ENCODE data around the gene ERMP1.
"Not testable (repeated sequence)": the region's sequence is repeated elsewhere in the genome, so short reads cannot be mapped to it uniquely, and the experiment has no call there.

The ERMP1 gene

DNA sequence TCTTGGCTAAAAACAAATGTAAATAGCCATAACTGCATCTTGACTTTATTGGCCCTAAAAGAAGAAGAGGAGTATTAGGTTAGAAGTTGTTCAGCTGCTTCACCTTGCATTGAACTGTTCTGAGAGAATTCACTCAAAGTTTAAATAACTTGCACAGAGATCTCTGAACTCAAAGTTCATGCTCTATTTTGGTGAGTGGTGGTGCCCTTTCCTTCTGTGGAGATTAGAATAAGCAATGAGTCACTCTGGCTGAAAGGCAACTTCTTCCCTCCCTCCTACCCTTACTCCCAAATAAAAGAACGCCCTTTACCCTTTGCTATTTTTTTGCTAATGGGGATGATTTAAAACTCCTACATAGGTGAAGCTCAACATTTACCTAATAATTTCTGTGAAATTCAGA is 48.9 kb downstream of the ERMP1 start:
- in situ Hi-C loops (cut with MboI; ENCODE audit: low sequenced_read_pairs), result no loop called here

DNA sequence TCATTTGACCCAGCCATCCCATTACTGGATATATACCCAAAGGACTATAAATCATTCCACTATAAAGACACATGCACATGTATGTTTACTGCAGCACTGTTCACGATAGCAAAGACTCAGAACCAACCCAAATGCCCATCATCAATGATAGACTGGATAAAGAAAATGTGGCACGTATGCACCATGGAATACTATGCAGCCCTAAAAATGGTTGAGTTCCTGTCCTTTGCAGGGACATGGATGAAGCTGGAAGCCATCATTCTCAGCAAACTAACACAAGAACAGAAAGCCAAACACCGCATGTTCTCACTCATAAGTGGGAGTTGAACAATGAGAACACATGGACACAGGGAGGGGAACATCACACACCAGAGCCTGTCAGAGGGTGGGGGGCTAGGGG is 49.5 kb downstream of the ERMP1 start:
- in situ Hi-C loops (cut with MboI; ENCODE audit: low sequenced_read_pairs), result not testable (repeated sequence)

DNA sequence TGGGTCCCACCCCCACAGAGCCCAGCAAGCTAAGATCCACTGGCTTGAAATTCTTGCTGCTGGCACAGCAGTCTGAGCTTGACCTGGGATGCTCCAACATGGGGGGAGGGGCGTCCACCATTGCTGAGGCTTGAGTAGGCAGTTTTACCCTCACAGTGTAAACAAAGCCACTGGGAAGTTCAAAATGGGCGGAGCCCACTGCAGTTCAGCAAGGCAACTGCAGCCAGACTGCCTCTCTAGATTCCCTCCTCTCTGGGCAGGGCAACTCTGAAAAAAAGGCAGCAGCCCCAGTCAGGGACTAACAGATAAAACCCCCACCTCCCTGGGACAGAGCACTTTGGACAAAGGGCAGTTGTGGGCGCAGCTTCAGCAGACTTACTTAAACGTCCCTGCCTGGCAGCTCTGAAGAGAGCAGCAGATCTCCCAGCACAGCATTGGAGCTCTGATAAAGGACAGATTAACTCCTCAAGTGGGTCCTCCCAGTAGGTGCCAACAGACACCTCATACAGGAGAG is 53.2 kb downstream of the ERMP1 start:
- in situ Hi-C loops (cut with MboI; ENCODE audit: low sequenced_read_pairs), result not testable (repeated sequence)

DNA sequence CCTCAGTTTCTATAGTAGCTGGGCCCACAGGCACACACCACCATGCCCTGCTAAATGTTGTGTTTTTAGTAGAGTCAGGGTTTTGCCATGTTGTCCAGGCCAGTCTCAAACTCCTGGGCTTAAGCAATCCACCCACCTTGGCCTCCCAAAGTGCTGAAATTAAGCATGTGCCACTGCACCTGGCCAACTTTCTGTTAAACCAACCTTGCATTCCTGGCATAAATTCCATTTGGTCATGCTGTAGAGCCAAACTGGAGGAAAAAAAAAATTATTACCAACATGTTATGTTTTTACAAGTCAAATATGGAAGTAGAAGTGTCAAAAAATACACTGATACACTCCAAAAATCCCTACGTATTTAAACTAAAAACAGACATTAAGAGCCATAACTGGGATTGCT is 54.1 kb downstream of the ERMP1 start:
- in situ Hi-C loops (cut with MboI; ENCODE audit: low sequenced_read_pairs), result no loop called here

DNA sequence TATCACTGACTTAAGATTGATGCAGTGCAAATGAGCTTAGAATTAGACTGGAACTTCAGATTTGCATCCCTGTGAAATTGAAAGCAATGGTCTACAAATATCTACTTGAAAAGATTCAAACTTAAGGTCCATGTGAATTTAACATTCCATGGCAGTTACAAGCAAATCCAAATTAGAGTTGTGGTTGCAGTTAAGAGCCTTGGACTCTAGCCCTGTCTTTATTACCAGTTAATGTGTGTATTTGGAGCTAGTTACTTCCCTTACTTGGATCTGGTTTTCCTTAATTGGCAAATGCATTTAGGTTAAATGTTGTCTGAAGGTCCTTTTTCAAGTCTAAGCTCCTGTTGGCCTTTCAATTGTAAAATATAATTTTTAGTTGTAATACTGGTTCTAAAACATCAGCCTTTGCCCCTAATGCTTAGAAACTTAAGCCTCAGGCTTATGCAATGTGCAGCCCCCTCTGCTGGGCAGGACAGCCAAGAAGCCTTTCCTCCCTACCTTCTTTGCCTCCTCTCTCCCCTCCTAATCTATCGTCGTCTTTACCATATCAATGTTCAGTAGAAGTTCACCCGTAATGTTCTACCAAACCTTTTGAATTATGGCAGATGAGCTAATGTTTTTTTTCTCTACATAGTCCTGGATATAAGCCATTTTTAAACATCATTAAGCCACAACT is 59.5 kb downstream of the ERMP1 start:
- in situ Hi-C loops (cut with MboI; ENCODE audit: low sequenced_read_pairs), result no loop called here

DNA sequence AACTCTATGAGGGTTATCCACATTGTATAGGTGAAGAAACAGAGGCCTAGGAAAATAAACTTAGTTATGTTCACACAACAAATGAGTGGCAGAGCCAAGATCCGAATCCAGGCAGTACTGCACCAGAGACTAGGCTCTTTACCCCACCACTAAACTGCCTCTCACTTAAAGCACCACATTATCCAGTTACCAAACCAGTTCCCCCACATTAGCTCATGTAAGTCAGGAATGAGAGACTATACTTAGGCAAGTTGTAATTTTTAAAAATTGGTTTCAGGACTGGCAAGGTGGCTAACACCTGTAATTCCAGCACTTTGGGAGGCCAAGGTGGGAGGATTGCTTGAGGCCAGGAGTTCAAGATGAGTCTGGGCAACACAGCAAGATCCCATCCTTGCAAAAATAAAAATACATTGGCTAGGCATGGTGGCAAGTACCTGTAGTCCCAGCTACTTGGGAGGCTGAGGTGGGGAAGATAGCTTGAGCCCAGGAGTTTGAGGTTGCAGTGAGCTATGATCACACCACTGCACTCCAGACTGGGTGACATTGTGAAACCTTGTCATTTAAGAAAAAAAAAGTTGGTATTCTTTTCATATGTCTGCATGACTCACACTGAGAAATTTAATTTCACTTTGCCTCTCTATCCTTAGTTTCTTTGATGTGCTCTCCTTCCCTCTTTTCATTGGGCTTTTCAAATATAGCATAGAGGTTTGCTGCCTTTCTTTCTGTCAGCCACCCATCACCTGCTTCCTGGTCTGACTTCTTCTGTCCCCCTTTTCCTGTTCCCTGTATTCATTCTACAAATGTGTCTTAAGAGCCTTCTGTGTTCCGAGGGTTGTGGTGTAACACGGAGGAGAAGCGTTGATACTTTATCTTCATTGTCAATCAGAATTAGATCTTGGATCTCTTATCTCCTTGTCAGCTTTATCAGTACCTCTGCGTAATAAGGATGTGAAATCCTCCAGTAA is 64.7 kb downstream of the ERMP1 start:
- in situ Hi-C loops (cut with MboI; ENCODE audit: low sequenced_read_pairs), result no loop called here

DNA sequence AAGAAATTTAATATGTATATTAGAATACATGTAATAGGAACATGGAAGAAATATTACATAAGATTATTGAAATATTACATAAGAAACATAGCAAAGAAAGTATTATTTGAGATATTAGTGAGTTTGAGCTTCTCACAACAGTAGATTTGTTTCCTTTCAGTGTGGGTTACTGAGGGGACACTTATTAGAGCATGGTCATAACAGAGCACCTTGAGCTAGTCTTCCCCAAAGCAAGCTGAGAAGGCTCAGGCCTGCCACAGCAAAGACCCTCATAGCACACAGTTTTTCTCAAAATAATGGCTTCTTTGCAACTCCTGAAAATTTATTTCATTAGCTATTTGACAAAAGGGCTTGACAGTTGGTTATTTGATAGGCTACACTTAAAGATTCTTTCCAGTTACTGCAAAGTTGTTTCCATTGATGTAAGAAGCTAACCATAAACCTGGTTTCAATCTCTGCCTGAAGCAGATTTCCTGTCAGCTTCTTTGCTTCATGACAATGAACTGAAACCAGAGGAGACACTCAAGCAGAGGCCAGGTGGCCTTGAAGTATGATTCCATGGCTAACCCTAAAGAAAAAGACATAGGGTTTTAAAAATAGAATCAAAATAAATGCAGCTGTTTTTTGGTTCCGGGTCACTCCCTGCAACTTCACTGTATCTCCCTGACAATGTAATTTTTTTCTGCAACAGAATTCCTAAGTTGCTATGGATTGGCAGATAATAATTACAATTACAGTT is 68.6 kb downstream of the ERMP1 start:
- in situ Hi-C loops (cut with MboI; ENCODE audit: low sequenced_read_pairs), result no loop called here

DNA sequence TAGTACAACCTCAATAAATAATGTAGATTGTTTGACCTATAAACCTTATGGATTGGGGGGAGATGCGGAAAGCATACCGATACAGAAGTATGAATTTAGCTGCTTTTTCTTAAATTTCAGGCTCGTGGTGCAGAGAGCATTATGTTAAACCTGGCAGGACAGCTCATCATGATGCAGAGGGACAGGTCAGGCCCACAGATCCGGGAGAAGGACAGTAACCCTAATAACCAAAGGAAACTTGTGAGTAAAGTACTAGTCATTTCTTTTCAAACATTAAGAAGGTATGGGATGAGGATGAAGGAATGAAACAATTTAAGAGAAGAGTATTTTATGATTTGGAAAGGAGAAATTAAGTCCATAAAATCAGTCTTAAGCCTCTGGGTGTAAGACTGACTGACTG is 70.5 kb downstream of the ERMP1 start:
- in situ Hi-C loops (cut with MboI; ENCODE audit: low sequenced_read_pairs), result no loop called here

DNA sequence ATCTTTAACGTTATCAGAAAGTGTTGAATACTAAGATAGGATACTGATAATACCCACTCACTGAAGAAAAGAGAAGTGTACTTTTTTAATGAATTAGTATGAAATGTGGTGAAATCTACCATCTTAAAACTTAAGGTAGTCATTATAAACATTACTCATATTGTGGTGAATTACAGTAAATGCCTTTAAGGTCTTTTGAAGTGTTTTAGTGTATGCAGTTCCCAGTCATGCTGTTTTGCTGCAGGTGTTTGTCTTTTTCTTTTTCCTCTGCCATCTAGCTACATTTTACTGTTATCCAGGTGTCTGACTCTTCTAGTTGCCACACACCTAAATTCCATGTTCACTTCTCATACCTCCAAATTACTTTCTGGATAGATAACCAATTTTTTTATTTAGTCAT is 72.6 kb downstream of the ERMP1 start:
- in situ Hi-C loops (cut with MboI; ENCODE audit: low sequenced_read_pairs), result no loop called here

DNA sequence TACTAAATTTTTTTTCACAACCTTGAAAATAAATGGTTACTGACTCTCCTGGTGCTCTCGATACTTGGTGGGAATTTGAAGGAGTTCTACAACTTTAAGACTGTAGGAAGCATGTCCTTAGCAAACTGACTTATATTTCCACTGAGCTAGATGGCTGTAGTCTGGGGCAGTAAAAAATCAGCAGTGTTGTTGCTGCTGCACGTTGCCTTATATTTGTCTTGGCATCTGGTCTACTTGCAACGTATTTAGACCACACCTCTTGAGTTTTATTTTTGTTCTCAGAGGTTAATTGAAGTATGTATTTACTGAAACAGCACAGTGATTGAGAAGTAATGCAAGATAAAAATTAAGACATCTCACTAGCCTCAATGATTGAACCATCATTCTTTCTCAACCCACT is 76.3 kb downstream of the ERMP1 start:
- in situ Hi-C loops (cut with MboI; ENCODE audit: low sequenced_read_pairs), result no loop called here

DNA sequence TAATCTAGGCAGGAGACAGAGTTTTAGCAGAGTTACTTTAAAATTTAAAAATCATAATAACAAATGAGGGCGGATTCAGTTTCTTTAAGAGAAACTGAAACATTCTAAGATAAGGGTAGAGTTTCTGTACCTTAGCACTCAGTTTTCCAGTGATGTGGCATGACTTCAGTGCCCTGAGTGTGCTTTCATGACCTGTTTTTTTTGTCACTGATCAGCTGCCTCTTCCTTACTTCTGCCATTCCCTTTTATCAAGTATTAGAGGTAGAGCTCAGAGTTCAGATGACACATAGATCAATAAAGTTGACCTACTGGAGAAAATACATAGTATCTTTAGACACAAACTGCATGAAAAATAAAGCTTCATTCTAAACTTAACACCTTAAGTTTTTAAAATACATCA is 82.3 kb downstream of the ERMP1 start:
- in situ Hi-C loops (cut with MboI; ENCODE audit: low sequenced_read_pairs), result no loop called here

DNA sequence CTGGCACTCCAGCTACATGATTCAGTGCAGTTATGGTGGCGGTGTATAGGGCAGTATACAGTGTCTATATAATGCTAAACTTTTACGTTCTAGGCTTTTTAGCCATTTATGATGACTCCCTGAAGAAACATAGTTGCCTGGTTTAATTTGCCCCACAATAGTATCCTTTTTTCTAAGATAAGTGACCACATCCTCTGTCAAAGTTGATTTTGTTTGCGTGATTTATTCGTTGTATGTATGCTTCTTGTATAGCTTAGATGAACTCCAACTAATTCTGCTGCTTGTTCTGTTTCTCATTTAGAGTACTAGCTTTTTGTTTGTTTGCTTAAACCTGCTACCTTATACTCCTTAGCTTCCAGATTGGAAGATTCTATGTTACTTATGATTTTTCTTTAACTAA is 83.6 kb downstream of the ERMP1 start:
- in situ Hi-C loops (cut with MboI; ENCODE audit: low sequenced_read_pairs), result no loop called here

DNA sequence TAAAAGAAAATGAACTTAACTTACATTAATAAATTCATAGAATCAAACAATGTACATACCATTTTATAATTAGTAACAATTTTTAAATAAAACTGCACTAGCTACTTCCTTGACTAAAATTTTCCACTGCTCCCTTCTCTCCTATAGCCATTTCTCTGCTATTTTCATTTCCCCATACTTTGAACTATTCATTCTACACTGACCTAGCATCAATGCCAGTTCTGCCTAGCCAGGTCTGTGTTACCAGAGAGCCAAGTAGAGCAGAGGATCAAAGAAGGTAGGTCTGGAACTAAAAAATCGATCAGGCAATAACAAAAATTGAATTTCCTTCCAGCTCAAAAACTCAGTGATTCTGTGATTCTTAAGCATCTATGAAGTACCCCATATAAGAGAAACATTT is 84.5 kb downstream of the ERMP1 start:
- in situ Hi-C loops (cut with MboI; ENCODE audit: low sequenced_read_pairs), result no loop called here

DNA sequence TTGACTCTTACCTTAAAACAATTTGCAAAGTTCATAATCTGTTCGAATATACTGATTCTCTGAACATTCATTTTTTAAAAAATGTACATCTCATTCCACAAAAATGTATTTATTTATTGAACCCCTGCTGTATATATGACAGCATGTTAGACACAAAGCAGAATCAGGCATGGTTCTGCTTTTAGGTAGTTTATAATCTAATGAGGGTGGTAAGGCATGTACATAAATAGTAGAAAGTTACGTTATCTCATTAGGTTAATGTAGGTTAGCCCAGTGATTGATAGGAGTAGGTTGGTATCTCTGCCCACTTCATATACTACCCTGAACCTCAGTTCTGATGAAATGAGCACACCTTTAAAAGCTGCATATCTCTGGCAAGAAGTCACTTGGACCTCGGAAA is 89.8 kb downstream of the ERMP1 start:
- in situ Hi-C loops (cut with MboI; ENCODE audit: low sequenced_read_pairs), result no loop called here

DNA sequence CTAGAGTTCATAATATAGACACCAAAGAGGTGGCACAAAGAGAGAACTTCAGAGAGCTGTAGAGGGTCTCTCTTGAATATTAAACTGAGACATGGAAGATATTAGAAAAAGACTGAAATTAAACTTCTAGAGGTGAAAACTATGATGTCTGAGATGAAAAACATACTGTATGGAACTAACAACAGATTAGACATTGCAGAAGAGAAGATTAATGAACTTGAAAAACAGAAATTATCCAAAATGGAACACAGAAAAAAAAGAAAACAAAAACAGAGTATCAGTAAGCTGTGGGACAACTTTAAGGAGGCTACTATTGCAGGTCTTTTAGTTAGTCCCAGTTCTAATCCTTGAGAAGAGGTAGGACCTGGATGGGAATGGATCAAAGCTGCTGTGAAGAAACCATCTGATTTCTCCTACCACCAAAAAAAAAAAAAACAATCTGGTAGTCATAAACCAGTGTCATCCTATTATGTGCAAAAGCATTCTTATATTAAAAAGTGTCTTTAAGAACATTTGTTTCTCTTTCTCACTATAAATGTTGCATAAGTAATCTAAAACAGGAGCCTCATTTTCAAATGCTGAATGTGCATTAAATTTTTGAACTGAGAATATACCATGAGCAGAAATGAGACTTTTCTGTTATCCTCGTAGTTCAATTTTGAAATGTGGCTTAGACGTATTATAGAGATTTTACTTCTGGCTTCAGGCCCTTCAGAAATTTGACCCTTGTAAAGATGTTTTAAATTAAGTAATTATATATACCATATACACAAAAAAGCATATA is 96.2 kb downstream of the ERMP1 start:
- in situ Hi-C loops (cut with MboI; ENCODE audit: low sequenced_read_pairs), result no loop called here

DNA sequence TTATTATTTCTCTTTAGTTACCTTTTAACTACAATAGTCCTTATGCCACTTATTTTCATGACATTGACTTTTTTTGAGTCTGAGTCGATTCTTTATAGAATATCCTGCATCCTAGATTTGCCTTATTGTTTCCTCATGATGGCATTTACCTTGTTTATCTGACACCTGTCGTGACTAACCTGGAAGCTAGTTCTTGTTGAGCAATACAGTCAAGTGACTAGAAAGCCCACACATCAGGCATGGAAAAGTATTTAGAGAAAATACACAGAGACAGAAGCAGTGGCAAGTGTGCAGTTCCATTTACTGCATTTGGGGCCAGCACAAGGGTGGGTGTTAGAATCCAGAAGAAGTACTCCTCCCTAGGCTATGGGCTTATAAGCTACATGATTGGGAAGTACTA is 97.8 kb downstream of the ERMP1 start:
- in situ Hi-C loops (cut with MboI; ENCODE audit: low sequenced_read_pairs), result no loop called here

Measured in HL-60/S4 treated with phorbol 12-myristate 13-acetate at 8.2 ng/mL for 4 days and 3 days (cell line).